ENCODE measurements around the gene PSAT1. TPM values are rescaled to one million over a fixed set of nuclear protein-coding genes. Genes with fewer than 3 reads are reported as not detected.

The PSAT1 gene
- total RNA-seq, 1 donor from 2014 or later, result 15.2 TPM

DNA sequence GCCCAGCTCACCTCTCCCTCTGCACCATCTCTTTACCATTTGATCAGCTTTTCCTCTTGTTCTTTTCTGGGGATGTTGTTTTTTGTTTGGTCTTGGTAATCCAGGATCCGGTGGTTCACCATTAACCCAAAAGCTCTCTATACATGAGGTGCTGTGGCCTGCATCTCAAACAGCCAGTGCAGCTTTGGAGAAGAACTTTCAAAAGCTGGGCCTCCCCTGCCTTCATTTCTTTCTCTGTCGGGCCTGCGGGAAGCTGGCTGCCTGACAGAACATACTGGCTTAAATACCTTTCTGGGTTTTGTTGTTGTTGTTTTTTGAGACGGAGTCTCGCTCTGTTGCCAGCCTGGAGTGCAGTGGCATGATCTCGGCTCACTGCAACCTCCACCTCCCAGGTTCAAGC is 12.1 kb downstream of the PSAT1 start:
- H3K4me3 Mint-ChIP-seq (ENCODE audit: unreplicated experiment), result no peak overlapping the region
- H3K9me3 Mint-ChIP-seq (ENCODE audit: unreplicated experiment), result no peaks in the 10 kb centered on the region
- H3K27me3 Mint-ChIP-seq (ENCODE audit: unreplicated experiment), result peaks cover 6% of the 10 kb centered on the region
- TF ChIP-seq, protein P1, sequence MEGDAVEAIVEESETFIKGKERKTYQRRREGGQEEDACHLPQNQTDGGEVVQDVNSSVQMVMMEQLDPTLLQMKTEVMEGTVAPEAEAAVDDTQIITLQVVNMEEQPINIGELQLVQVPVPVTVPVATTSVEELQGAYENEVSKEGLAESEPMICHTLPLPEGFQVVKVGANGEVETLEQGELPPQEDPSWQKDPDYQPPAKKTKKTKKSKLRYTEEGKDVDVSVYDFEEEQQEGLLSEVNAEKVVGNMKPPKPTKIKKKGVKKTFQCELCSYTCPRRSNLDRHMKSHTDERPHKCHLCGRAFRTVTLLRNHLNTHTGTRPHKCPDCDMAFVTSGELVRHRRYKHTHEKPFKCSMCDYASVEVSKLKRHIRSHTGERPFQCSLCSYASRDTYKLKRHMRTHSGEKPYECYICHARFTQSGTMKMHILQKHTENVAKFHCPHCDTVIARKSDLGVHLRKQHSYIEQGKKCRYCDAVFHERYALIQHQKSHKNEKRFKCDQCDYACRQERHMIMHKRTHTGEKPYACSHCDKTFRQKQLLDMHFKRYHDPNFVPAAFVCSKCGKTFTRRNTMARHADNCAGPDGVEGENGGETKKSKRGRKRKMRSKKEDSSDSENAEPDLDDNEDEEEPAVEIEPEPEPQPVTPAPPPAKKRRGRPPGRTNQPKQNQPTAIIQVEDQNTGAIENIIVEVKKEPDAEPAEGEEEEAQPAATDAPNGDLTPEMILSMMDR (IDR thresholded peaks at IDR 0.05; ENCODE audit: unreplicated experiment), result no peak
- H3K36me3 Mint-ChIP-seq (ENCODE audit: low read depth, unreplicated experiment), result no peaks in the 10 kb centered on the region
- H3K4me1 Mint-ChIP-seq (ENCODE audit: unreplicated experiment), result no peaks in the 10 kb centered on the region
- no peak for DNase-seq (ENCODE audit: low spot score)
- H3K27ac Mint-ChIP-seq (ENCODE audit: unreplicated experiment), result no peak overlapping the region

DNA sequence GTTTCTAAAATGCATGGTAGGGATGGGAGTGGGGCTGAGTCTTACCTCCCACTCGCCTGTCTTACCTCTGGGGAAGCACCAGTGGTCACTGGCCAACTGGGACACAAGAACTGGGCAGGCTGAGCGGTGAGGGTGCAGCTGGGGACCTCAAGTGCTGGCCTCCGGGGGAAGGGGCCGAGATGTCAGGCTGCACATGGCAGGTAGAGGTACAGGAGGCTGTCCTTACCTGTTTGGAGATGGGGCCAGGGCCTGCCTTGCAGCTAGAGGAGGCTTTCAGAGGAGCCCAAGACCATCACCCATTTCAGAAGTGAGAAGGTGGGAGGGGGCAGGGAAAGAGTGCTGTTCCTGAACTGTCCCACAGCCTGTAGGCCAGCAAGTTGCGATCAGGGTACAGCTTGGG is 14.2 kb downstream of the PSAT1 start:
- Mint-ChIP-seq H3K27me3 (ENCODE audit: unreplicated experiment) (peaks cover 4% of the 10 kb centered on the region), H3K9me3 (ENCODE audit: unreplicated experiment) (no peaks in the 10 kb centered on the region), H3K4me1 (ENCODE audit: unreplicated experiment) (peaks cover 10% of the 10 kb centered on the region), H3K4me3 (ENCODE audit: unreplicated experiment) (no peak overlapping the region), H3K36me3 (ENCODE audit: low read depth, unreplicated experiment) (no peaks in the 10 kb centered on the region), H3K27ac (ENCODE audit: unreplicated experiment) (no peak overlapping the region)
- DNase-seq (ENCODE audit: low spot score), result no peak
- TF ChIP-seq, protein P1 (IDR thresholded peaks at IDR 0.05; ENCODE audit: unreplicated experiment), result no peak

DNA sequence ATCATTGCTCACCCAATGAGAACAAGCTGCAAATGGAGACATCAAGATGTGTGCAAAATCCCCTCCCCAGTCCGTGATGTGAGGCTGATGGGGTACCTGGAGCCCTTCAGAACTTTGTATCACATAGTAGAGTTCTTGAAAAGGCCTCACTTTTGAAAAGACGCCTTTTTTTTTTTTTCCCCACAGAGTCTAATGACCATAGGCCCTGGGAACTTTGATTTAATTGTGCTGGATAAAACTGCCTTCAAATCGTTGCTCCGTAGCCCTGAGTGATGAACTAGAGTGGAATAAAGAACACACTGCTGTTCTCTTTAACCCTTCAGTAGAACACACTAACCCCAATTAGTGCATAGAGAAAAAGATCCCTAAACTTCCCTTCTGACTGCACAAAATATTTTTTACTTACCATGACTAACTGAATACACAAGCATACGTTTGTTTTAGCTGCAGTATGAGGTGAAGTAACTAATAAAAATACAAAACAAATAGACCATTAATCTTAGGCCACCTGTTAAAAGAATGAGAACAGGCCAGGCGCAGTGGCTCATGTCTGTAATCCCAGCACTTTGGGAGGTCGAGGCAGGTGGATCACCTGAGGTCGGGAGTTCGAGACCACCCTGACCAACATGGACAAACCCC is 15.1 kb downstream of the PSAT1 start:
- H3K36me3 Mint-ChIP-seq (ENCODE audit: low read depth, unreplicated experiment), result peaks cover 5% of the 10 kb centered on the region
- H3K4me1 Mint-ChIP-seq (ENCODE audit: unreplicated experiment), result peaks cover 16% of the 10 kb centered on the region
- DNase-seq (ENCODE audit: low spot score), result no peak
- peaks cover 8% of the 10 kb centered on the region for H3K27me3 Mint-ChIP-seq (ENCODE audit: unreplicated experiment)
- H3K4me3 Mint-ChIP-seq (ENCODE audit: unreplicated experiment), result no peak overlapping the region
- no peak overlapping the region for H3K27ac Mint-ChIP-seq (ENCODE audit: unreplicated experiment)
- TF ChIP-seq, protein P1 (IDR thresholded peaks at IDR 0.05; ENCODE audit: unreplicated experiment), result no peak
- H3K9me3 Mint-ChIP-seq (ENCODE audit: unreplicated experiment), result no peaks in the 10 kb centered on the region

DNA sequence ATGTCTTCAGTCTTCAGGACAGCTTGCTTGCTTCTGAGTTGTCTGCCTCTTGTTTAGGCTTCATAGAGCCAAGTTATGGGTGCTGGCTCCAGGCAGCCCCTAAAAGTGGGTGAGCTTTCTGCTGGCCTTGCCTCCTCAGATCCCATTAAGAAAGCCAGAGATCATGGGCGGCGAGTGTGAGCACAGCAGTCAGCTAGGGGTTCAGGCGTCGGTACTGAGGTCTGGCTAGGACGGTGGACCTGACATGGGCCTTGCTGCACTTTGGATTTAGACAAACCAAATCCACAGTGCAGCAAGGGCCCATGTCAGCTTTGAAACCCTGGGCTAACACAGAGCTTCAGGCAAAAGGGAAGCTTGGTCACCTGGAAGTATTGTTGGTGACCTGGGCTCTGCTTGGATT is 17.6 kb downstream of the PSAT1 start:
- no peak for DNase-seq (ENCODE audit: low spot score)
- Mint-ChIP-seq H3K27ac (ENCODE audit: unreplicated experiment) (no peak overlapping the region), H3K9me3 (ENCODE audit: unreplicated experiment) (no peaks in the 10 kb centered on the region), H3K4me3 (ENCODE audit: unreplicated experiment) (no peak overlapping the region), H3K36me3 (ENCODE audit: low read depth, unreplicated experiment) (peaks cover 11% of the 10 kb centered on the region), H3K27me3 (ENCODE audit: unreplicated experiment) (peaks cover 8% of the 10 kb centered on the region), H3K4me1 (ENCODE audit: unreplicated experiment) (peaks cover 20% of the 10 kb centered on the region)
- TF ChIP-seq, protein P1 (IDR thresholded peaks at IDR 0.05; ENCODE audit: unreplicated experiment), result no peak

DNA sequence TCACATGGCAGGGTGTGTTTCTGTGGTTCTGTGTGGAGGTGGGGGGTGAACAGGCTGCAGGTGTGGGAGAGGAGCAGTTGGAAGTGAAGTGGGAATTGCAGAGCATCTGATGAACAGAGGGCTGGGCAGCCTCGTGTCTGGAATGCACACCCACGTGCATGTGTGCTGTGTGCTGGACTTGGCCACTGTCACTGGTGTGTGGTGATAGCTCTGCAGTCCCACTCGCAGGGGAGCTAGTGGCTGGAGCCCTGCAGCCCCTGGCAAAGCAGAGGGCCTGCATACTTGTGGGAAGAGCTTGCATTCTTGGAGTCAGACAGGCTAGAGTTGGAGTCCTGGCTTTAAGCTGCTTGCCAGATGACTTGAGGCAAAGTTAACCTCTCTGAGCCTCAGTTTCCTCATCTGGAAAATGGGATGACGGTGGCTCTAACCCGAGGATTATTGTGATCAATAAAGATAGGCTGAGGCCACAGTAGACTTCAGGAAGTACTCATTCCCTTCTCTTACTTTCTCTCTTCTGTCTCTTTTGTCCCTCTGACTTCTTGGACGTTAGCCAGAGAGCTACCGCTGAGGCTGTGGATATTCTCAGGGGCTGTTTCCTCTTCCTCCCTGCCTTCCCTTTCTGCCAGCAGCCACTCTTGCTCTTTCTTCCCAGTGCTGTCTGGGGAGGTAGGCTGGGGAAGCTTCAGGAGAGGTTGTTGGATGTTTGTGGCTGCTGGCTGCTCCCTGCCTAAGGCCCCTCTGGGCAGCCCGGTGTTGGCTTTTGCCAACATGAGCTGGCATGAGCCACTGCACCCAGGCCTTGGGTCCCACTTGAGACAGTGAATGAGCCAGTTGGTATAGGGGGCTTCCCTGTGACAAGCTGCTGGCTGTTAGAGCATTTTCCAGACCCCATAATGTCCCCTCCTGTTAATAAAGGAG is 18.3 kb downstream of the PSAT1 start:
- Mint-ChIP-seq H3K36me3 (ENCODE audit: low read depth, unreplicated experiment) (peaks cover 16% of the 10 kb centered on the region), H3K4me1 (ENCODE audit: unreplicated experiment) (peaks cover 20% of the 10 kb centered on the region), H3K27me3 (ENCODE audit: unreplicated experiment) (peaks cover 8% of the 10 kb centered on the region), H3K4me3 (ENCODE audit: unreplicated experiment) (no peak overlapping the region), H3K27ac (ENCODE audit: unreplicated experiment) (no peak overlapping the region), H3K9me3 (ENCODE audit: unreplicated experiment) (no peaks in the 10 kb centered on the region)
- no peak for DNase-seq (ENCODE audit: low spot score)
- TF ChIP-seq, protein P1 (IDR thresholded peaks at IDR 0.05; ENCODE audit: unreplicated experiment), result no peak
